Suprapubic skin (tissue), 4 donors: ENCODE results near the gene ERBB4. TPM values are rescaled to one million over a fixed set of nuclear protein-coding genes. Genes with fewer than 3 reads are reported as not detected.
"Not testable (repeated sequence)": the region's sequence is repeated elsewhere in the genome, so short reads cannot be mapped to it uniquely, and the experiment has no call there.

ENCODE experiments used
- DNase-seq, 2 donors: peaks; one replicate each; pipeline ENCODE4 v3.0.0-alpha.2; 2019; ENCODE audit warnings: low spot score in 2 of 2
- H3K27ac ChIP-seq: fragments of 200-600 bp; sonication (generic); one replicate; pipeline ENCODE4 v1.5.1; 2019
- H3K27me3 ChIP-seq: fragments of 200-600 bp; sonication (generic); one replicate; pipeline ENCODE4 v1.5.1; 2019
- H3K36me3 ChIP-seq: fragments of 200-600 bp; sonication (generic); one replicate; pipeline ENCODE4 v1.5.1; 2019
- H3K4me1 ChIP-seq: fragments of 200-600 bp; sonication (generic); one replicate; pipeline ENCODE4 v1.5.1; 2019
- H3K4me3 ChIP-seq: fragments of 200-600 bp; sonication (generic); one replicate; pipeline ENCODE4 v1.5.1; 2019; ENCODE audit warnings: mild to moderate bottlenecking
- H3K9me3 ChIP-seq: fragments of 200-600 bp; sonication (generic); one replicate; pipeline ENCODE4 v1.5.1; 2019
- EP300 ChIP-seq: sonication (generic); formaldehyde crosslinking; IDR thresholded peaks from one replicate; pipeline ENCODE4 v1.6.1; 2017; ENCODE audit warnings: antibody characterized with exemption
- POLR2A ChIP-seq, 2 donors: fragments of 450-650 bp; IDR thresholded peaks; one replicate each; pipeline ENCODE4 v1.6.1; 2017; ENCODE audit warnings: antibody characterized with exemption in 2 of 2, mild to moderate bottlenecking in 2 of 2, moderate library complexity in 2 of 2
- POLR2AphosphoS5 ChIP-seq, 3 donors: sonication (generic); formaldehyde crosslinking; IDR thresholded peaks; one replicate each; pipeline ENCODE4 v1.6.1; 2017; ENCODE audit warnings: antibody characterized with exemption in 3 of 3
- WGBS: methylation state at CpG from one replicate; pipeline ENCODE4 v1.1.5; 2018; 5-methylcytosine and 5-hydroxymethylcytosine counted together
- total RNA-seq, 4 donors: library from RNA; depleted of rRNA; stranded (reverse); fragments of >200 nt; gene quantifications; one replicate each; pipeline ENCODE4 v1.1.0, GENCODE V29; 2016
- TF ChIP-seq, protein P1 (sequence below), 2 donors: fragments of 200-600 bp in 1 of 2; fragments of 450-650 bp in 1 of 2; sonication (generic) in 1 of 2; IDR thresholded peaks; one replicate each; pipeline ENCODE4 v1.5.1; 2016 to 2019; ENCODE audit warnings: antibody characterized with exemption in 2 of 2, mild to moderate bottlenecking in 1 of 2, moderate library complexity in 1 of 2

The ERBB4 gene
- total RNA-seq, 4 donors from 2014 or later: 0.95 to 6.4 (median 1.5) TPM

DNA sequence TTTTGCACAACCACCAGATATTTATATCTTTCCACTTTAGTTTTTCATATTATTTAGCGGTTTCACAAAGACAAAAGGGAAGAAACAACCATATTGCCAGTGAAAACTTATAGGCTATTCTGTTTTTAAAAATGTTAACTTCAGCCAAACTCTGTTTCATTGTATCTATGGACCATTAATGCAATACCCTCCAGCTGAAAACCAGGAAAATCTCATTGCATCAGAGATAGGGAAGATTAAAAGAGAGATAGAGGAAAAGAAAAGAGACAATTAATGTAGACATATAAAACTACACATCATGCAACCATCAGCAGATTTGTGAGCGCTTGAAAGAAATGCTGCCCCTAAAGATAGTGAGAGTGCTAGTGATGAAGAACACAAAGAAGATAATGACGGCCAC lies 970.2 kb downstream of the ERBB4 start:
- no peaks in the 10 kb centered on the region for H3K36me3 ChIP-seq
- H3K27me3 ChIP-seq: no peaks in the 10 kb centered on the region
- no peak for DNase-seq
- no peak overlapping the region for H3K27ac ChIP-seq
- 88% methylated on average over 3 of the region's 3 CpGs for WGBS
- H3K4me1 ChIP-seq: no peaks in the 10 kb centered on the region
- no peak overlapping the region for H3K4me3 ChIP-seq
- no peak for TF ChIP-seq POLR2A (IDR thresholded peaks at IDR 0.05)
- no peaks in the 10 kb centered on the region for H3K9me3 ChIP-seq

DNA sequence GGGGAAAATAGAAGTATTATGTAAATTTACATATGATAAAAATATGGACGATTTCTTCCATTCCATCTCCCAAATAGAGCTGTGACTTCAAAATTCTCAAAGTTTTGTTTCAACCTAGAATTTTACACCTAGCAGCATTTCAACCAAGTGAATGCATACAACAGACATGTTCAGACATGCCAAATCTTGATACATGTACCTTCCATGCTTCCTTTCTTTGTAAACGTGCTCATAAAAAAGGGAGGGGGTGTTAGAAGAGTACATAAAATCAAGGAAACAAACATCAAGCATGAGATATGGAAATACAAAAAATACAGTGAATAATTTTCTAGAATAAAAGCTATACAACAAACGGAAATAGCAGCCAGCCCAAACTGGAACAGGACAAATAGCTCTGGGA lies 974.2 kb downstream of the ERBB4 start:
- DNase-seq: no peak
- Histone ChIP-seq H3K4me3 (no peak overlapping the region), H3K27me3 (no peaks in the 10 kb centered on the region), H3K9me3 (no peaks in the 10 kb centered on the region), H3K27ac (no peak overlapping the region), H3K4me1 (no peaks in the 10 kb centered on the region), H3K36me3 (no peaks in the 10 kb centered on the region)
- TF ChIP-seq POLR2A (IDR thresholded peaks at IDR 0.05): no peak
- no peak for TF ChIP-seq POLR2AphosphoS5 (IDR thresholded peaks at IDR 0.05)
- no peak for TF ChIP-seq EP300
- TF ChIP-seq, protein P1, sequence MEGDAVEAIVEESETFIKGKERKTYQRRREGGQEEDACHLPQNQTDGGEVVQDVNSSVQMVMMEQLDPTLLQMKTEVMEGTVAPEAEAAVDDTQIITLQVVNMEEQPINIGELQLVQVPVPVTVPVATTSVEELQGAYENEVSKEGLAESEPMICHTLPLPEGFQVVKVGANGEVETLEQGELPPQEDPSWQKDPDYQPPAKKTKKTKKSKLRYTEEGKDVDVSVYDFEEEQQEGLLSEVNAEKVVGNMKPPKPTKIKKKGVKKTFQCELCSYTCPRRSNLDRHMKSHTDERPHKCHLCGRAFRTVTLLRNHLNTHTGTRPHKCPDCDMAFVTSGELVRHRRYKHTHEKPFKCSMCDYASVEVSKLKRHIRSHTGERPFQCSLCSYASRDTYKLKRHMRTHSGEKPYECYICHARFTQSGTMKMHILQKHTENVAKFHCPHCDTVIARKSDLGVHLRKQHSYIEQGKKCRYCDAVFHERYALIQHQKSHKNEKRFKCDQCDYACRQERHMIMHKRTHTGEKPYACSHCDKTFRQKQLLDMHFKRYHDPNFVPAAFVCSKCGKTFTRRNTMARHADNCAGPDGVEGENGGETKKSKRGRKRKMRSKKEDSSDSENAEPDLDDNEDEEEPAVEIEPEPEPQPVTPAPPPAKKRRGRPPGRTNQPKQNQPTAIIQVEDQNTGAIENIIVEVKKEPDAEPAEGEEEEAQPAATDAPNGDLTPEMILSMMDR (IDR thresholded peaks at IDR 0.05): no peak
- 58% methylated on average over 3 of the region's 3 CpGs for WGBS

DNA sequence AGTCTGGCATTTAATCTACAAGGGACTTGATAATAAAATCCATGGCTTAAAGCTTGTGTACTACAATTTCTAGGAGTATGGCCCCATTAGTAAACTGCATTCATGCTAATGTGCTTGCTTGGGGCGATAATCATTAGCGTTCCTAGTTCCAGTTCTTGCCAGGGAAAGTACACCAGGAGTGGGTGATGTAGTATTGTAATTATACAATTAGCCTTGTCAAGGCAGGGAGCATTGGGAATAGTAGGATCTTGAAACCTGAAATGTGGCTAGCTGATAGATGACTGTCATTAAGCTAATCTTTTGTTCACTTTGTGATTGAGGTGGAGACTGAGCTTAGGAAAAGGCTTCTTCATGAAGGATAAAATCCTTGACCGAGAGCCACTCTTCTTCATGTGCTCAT lies 993.0 kb downstream of the ERBB4 start:
- H3K4me1 ChIP-seq: no peaks in the 10 kb centered on the region
- no peaks in the 10 kb centered on the region for H3K27me3 ChIP-seq
- 62% methylated on average over 3 of the region's 3 CpGs for WGBS
- no peaks in the 10 kb centered on the region for H3K9me3 ChIP-seq
- DNase-seq: no peak
- no peak overlapping the region for H3K4me3 ChIP-seq
- no peak overlapping the region for H3K27ac ChIP-seq
- H3K36me3 ChIP-seq: no peaks in the 10 kb centered on the region
- TF ChIP-seq POLR2A (IDR thresholded peaks at IDR 0.05): no peak
- TF ChIP-seq POLR2AphosphoS5 (IDR thresholded peaks at IDR 0.05): no peak
- TF ChIP-seq, protein P1 (IDR thresholded peaks at IDR 0.05): no peak
- TF ChIP-seq EP300: no peak

DNA sequence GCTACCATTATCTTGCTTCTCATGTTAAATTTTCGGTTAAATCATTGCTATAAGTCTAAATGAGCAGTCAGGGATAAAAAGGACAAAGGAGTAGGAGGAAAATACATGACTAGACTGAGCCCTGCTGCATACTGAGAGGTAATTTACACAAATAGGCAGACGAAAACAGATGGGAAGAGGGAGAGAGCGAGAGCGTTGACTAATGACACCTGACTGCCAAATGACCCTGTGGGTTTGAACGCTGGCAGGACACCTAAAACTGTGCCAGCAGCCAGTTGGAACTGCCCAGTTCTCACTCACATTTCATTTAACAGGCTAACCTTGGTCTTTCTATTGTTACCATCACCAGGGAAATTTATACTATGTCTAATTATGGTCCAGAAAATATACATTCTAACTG lies 1004.0 kb downstream of the ERBB4 start:
- H3K4me3 ChIP-seq: no peak overlapping the region
- no peaks in the 10 kb centered on the region for H3K4me1 ChIP-seq
- TF ChIP-seq POLR2AphosphoS5 (IDR thresholded peaks at IDR 0.05): no peak
- TF ChIP-seq, protein P1 (IDR thresholded peaks at IDR 0.05): no peak
- TF ChIP-seq EP300: no peak
- TF ChIP-seq POLR2A (IDR thresholded peaks at IDR 0.05): no peak
- H3K36me3 ChIP-seq: no peaks in the 10 kb centered on the region
- no peak for DNase-seq
- WGBS: 28% methylated on average over 5 of the region's 5 CpGs
- no peaks in the 10 kb centered on the region for H3K27me3 ChIP-seq
- H3K27ac ChIP-seq: no peak overlapping the region
- peaks cover 10% of the 10 kb centered on the region for H3K9me3 ChIP-seq

DNA sequence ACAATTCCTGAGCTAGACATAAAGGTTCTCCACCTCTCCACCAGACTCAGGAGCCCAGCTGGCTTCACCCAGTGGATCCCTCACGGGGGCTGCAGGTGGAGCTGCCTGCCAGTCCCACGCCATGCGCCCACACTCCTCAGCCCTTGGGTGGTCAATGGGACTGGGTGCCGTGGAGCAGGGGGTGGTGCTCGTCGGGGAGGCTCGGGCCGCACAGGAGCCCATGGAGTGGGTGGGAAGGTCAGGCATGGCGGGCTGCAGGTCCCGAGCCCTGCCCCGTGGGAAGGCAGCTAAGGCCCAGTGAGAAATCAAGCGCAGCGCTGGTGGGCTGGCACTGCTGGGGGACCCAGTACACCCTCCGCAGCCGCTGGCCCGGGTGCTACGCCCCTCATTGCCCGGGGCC lies 1014.4 kb downstream of the ERBB4 start:
- H3K36me3 ChIP-seq, H3K27me3 ChIP-seq, H3K27ac ChIP-seq, H3K4me3 ChIP-seq, H3K9me3 ChIP-seq, DNase-seq, H3K4me1 ChIP-seq: not testable (repeated sequence)
- 92% methylated on average over 5 of the region's 18 CpGs for WGBS

DNA sequence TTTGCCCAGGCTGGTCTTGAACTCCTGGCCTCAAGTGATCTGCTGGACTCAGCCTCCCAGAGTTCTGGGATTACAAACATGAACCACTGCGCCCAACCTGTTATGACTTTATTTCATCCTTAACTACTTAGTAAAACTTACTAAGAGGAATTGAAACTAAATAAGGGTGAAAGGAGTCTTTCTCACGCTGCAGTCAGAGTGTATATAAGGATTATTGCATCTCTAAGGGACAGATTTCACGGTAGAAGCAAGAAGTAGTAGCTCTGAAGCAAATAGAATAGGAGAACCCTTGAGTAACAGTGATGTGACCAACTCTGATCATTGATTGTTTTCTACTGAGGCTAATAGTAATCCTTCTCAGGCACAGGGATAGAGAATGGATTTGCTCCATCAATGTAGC lies 1022.1 kb downstream of the ERBB4 start:
- Histone ChIP-seq H3K27ac (no peak overlapping the region), H3K4me3 (no peak overlapping the region), H3K9me3 (no peaks in the 10 kb centered on the region), H3K36me3 (no peaks in the 10 kb centered on the region), H3K27me3 (no peaks in the 10 kb centered on the region), H3K4me1 (no peaks in the 10 kb centered on the region)
- TF ChIP-seq POLR2AphosphoS5 (IDR thresholded peaks at IDR 0.05) (no peak), POLR2A (IDR thresholded peaks at IDR 0.05) (no peak), EP300 (no peak)
- TF ChIP-seq, protein P1 (IDR thresholded peaks at IDR 0.05): no peak
- 88% methylated on average over 3 of the region's 3 CpGs for WGBS
- no peak for DNase-seq
